Natural killer cell (primary cell): ENCODE data around the gene PIK3IP1. TPM values are rescaled to one million over a fixed set of nuclear protein-coding genes. Genes with fewer than 3 reads are reported as not detected.

Experiments used
- ATAC-seq, 3 donors: fragments of 150-1000 bp in 2 of 3; fragments of 200-7000 bp in 1 of 3; cut with Tn5 transposase; 1 replicate in 1 of 3; 2 replicates in 2 of 3; pipeline ENCODE4 v1.10.0; 2021; ENCODE audit warnings: mild to moderate bottlenecking in 2 of 3, moderate library complexity in 2 of 3
- DNase-seq, 2 donors: peaks; one replicate each; pipeline versions ENCODE4 v3.0.0 to v3.0.0-alpha.2; 2013 to 2021; ENCODE audit warnings: mixed read lengths in 1 of 2
- H3K27ac ChIP-seq: one replicate; pipeline ENCODE4 v1.5.1; 2013; ENCODE audit warnings: mild to moderate bottlenecking, low read length
- H3K27me3 ChIP-seq: one replicate; pipeline ENCODE4 v1.6.1; 2013; ENCODE audit warnings: low read length; ENCODE audit not compliant: control insufficient read depth, insufficient read depth
- H3K36me3 ChIP-seq: one replicate; pipeline ENCODE4 v1.6.1; 2013; ENCODE audit warnings: low read length; ENCODE audit not compliant: control insufficient read depth, insufficient read depth
- H3K4me1 ChIP-seq: one replicate; pipeline ENCODE4 v1.6.1; 2013; ENCODE audit warnings: low read length; ENCODE audit not compliant: control insufficient read depth, insufficient read depth
- H3K4me3 ChIP-seq: one replicate; pipeline ENCODE4 v1.5.1; 2013; ENCODE audit warnings: low read length
- H3K9me3 ChIP-seq: one replicate; pipeline ENCODE4 v1.6.1; 2013; ENCODE audit warnings: low read length; ENCODE audit not compliant: control insufficient read depth, insufficient read depth
- H3K27ac Mint-ChIP-seq, 2 donors: one replicate each; pipeline ENCODE4 v1.8.0; 2022; ENCODE audit warnings: mild to moderate bottlenecking in 2 of 2, mixed read lengths in 2 of 2, moderate library complexity in 1 of 2
- H3K27me3 Mint-ChIP-seq, 2 donors: one replicate each; pipeline ENCODE4 v1.8.0; 2022; ENCODE audit warnings: low read depth in 2 of 2, mixed read lengths in 2 of 2
- H3K36me3 Mint-ChIP-seq: one replicate; pipeline ENCODE4 v1.8.0; 2022; ENCODE audit warnings: mixed read lengths
- H3K4me1 Mint-ChIP-seq, 2 donors: one replicate each; pipeline ENCODE4 v1.8.0; 2022; ENCODE audit warnings: mixed read lengths in 2 of 2
- H3K4me3 Mint-ChIP-seq: one replicate; pipeline ENCODE4 v1.8.0; 2022; ENCODE audit warnings: mild to moderate bottlenecking, moderate library complexity, mixed read lengths
- H3K9me3 Mint-ChIP-seq, 2 donors: one replicate each; pipeline ENCODE4 v1.8.0; 2022; ENCODE audit warnings: mixed read lengths in 2 of 2
- CTCF ChIP-seq: fragments of 200-600 bp; IDR thresholded peaks from one replicate; pipeline ENCODE4 v1.8.0; 2022; ENCODE audit warnings: antibody characterized with exemption
- WGBS: methylation state at CpG from one replicate; pipeline ENCODE4 v1.1.7; 2013; ENCODE audit warnings: missing lambda C conversion rate; ENCODE audit not compliant: insufficient coverage; 5-methylcytosine and 5-hydroxymethylcytosine counted together
- intact Hi-C: fragments of 100-400 bp; cut with micrococcal nuclease; formaldehyde crosslinking; loops from one replicate; pipeline ENCODE4 v1.14.2; 2022
- total RNA-seq, 4 donors: library from RNA; stranded (reverse); fragments of 120-200 nt in 1 of 4; gene quantifications; one replicate each; pipeline versions ENCODE4 v1.2.3 to v1.2.4, GENCODE V29; 2013 to 2022

The PIK3IP1 gene
- total RNA-seq, 3 donors from 2014 or later (not counting 1 experiment from before 2014, with no cell fraction given): 132 to 180 (median 161) TPM

- 90% methylated on average over 2 of the region's 3 CpGs for WGBS
- H3K4me3 Mint-ChIP-seq: no peak overlapping the region
- Histone ChIP-seq H3K4me1 (peaks cover 10% of the 10 kb centered on the region), H3K27me3 (no peaks in the 10 kb centered on the region), H3K36me3 (peaks cover 38% of the 10 kb centered on the region), H3K27ac (no peak overlapping the region), H3K4me3 (no peak overlapping the region), H3K9me3 (no peaks in the 10 kb centered on the region)
- no peaks in the 10 kb centered on the region for H3K9me3 Mint-ChIP-seq
- no peak for DNase-seq
- H3K27ac Mint-ChIP-seq: peak overlapping the region in 1 of 2 donors; percentile 9
- ATAC-seq: no peak
- no peak for TF ChIP-seq CTCF
- no peaks in the 10 kb centered on the region for H3K36me3 Mint-ChIP-seq
- H3K27me3 Mint-ChIP-seq: no peaks in the 10 kb centered on the region
- H3K4me1 Mint-ChIP-seq: peaks cover 0 to 8% of the 10 kb centered on the region in 2 donors
- intact Hi-C loops: loop anchor here (5.0 kb wide), 1 partner anchor 167 kb away; the partner anchor contains the start of gene SELENOM
Measured at GRCh38 chr22:31274017-31274416, 18.3 kb downstream of the PIK3IP1 start.

GRCh38 chr22:31272522-31273446, 19.5 kb downstream of the PIK3IP1 start:
- H3K9me3 Mint-ChIP-seq: no peaks in the 10 kb centered on the region
- H3K27ac ChIP-seq: no peak overlapping the region
- H3K4me1 ChIP-seq: peaks cover under 1% of the 10 kb centered on the region
- H3K36me3 Mint-ChIP-seq: no peaks in the 10 kb centered on the region
- DNase-seq: peak in 1 of 2 donors; percentile 79
- peaks cover 32% of the 10 kb centered on the region for H3K36me3 ChIP-seq
- H3K4me3 ChIP-seq: no peak overlapping the region
- TF ChIP-seq CTCF: peak; percentile 54
- H3K27ac Mint-ChIP-seq: no peak overlapping the region
- H3K27me3 Mint-ChIP-seq: no peaks in the 10 kb centered on the region
- intact Hi-C loops: loop anchor here (1.0 to 5.0 kb wide), 2 partner anchors 60 to 165 kb away; partner anchors contain the start of genes LIMK2 and SELENOM
- H3K27me3 ChIP-seq: no peaks in the 10 kb centered on the region
- H3K9me3 ChIP-seq: no peaks in the 10 kb centered on the region
- 73% methylated on average over 15 of the region's 15 CpGs for WGBS
- peak; percentile 60 to 74 (median 62) for ATAC-seq
- H3K4me1 Mint-ChIP-seq: peaks cover 0 to 8% of the 10 kb centered on the region in 2 donors
- no peak overlapping the region for H3K4me3 Mint-ChIP-seq

GRCh38 chr22:31271485-31271884, 20.8 kb downstream of the PIK3IP1 start:
- no peaks in the 10 kb centered on the region for H3K27me3 ChIP-seq
- DNase-seq (no peak), ATAC-seq (no peak)
- H3K9me3 ChIP-seq: no peaks in the 10 kb centered on the region
- H3K4me3 ChIP-seq: no peak overlapping the region
- Mint-ChIP-seq H3K4me1 (peaks cover 0 to 8% of the 10 kb centered on the region in 2 donors), H3K4me3 (no peak overlapping the region), H3K36me3 (no peaks in the 10 kb centered on the region), H3K27ac (peak overlapping the region; percentile 6 to 37), H3K9me3 (no peaks in the 10 kb centered on the region), H3K27me3 (no peaks in the 10 kb centered on the region)
- H3K36me3 ChIP-seq: peaks cover 31% of the 10 kb centered on the region
- no peaks in the 10 kb centered on the region for H3K4me1 ChIP-seq
- no peak overlapping the region for H3K27ac ChIP-seq
- intact Hi-C loops: loop anchor here (5.0 kb wide), 1 partner anchor 164 kb away; the partner anchor contains the start of gene SELENOM
- TF ChIP-seq CTCF: no peak
- 85% methylated on average over 3 of the region's 3 CpGs for WGBS
